SK-N-SH (cell line): ENCODE data around the gene ASPSCR1. TPM values are rescaled to one million over a fixed set of nuclear protein-coding genes. Genes with fewer than 3 reads are reported as not detected.

Experiments
- CTCF ChIA-PET: fragments of 300-600, 350-600 bp; formaldehyde crosslinking; extraction: SDS; loops from one replicate; lab custom pipeline; 2021; lab: Yijun Ruan, JAX
- POLR2A ChIA-PET: fragments of 350-600 bp; sonication (Branson Sonifier 250); formaldehyde crosslinking; extraction: SDS; loops from one replicate; lab custom pipeline; 2020; ENCODE audit warnings: antibody characterized with exemption, inconsistent platforms; lab: Yijun Ruan, JAX
- DNase-seq: peaks from one replicate; pipeline ENCODE4 v3.0.0; 2012
- H2AFZ ChIP-seq: fragments of 200-600 bp; sonication (generic); 2 replicates; pipeline ENCODE4 v1.8.1; 2016; ENCODE audit warnings: antibody characterized with exemption, mild to moderate bottlenecking, low read depth
- H3F3A ChIP-seq: fragments of 200-600 bp; sonication (generic); replicated peaks from 2 replicates; pipeline ENCODE3; 2016; ENCODE audit warnings: antibody characterized with exemption, mild to moderate bottlenecking; ENCODE audit not compliant: insufficient read depth
- H3K27ac ChIP-seq, 2 experiments: fragments of 200-500 bp in 1 of 2; fragments of 200-600 bp in 1 of 2; sonication (Bioruptor generic) in 1 of 2; sonication (generic), shearing (Covaris generic) in 1 of 2; 2 replicates each; pipeline versions ENCODE4 v1.5.1 to v1.6.1; 2014 to 2016; ENCODE audit warnings: low read depth in 2 of 2, inconsistent platforms in 1 of 2, low read length in 1 of 2, mild to moderate bottlenecking in 1 of 2, mixed read lengths in 1 of 2
- H3K27me3 ChIP-seq: fragments of 200-600 bp; sonication (generic), shearing (Covaris generic); 2 replicates; pipeline ENCODE4 v1.6.1; 2016; ENCODE audit warnings: mixed run types; ENCODE audit not compliant: insufficient read depth
- H3K36me3 ChIP-seq, 2 experiments: fragments of 200-500 bp in 1 of 2; fragments of 200-600 bp in 1 of 2; sonication (Bioruptor generic) in 1 of 2; sonication (generic) in 1 of 2; replicated peaks in 1 of 2; 2 replicates each; pipeline versions ENCODE3 to v1.5.1; 2014 to 2016; ENCODE audit warnings: low read length in 1 of 2, mild to moderate bottlenecking in 1 of 2; ENCODE audit not compliant: insufficient read depth in 2 of 2, control insufficient read depth in 1 of 2
- H3K4me1 ChIP-seq, 2 experiments: fragments of 200-500 bp in 1 of 2; fragments of 200-600 bp in 1 of 2; sonication (Bioruptor generic) in 1 of 2; sonication (generic), shearing (Covaris generic) in 1 of 2; 2 replicates each; pipeline versions ENCODE4 v1.5.1 to v1.6.1; 2014 to 2016; ENCODE audit warnings: low read depth in 1 of 2, low read length in 1 of 2, mixed run types in 1 of 2; ENCODE audit not compliant: insufficient read depth in 2 of 2, control insufficient read depth in 1 of 2
- H3K4me2 ChIP-seq: fragments of 200-600 bp; sonication (generic), shearing (Covaris generic); 2 replicates; pipeline ENCODE4 v1.6.1; 2017; ENCODE audit warnings: mixed run types
- H3K4me3 ChIP-seq, 2 experiments: fragments of 200-500 bp in 1 of 2; fragments of 200-600 bp in 1 of 2; sonication (Bioruptor generic) in 1 of 2; sonication (generic), shearing (Covaris generic) in 1 of 2; 2 replicates each; pipeline versions ENCODE4 v1.5.1 to v1.8.1; 2014 to 2016; ENCODE audit warnings: low read depth in 2 of 2, inconsistent platforms in 1 of 2, low read length in 1 of 2, mild to moderate bottlenecking in 1 of 2, mixed read lengths in 1 of 2, moderate library complexity in 1 of 2
- H3K79me2 ChIP-seq: fragments of 200-600 bp; sonication (generic); 2 replicates; pipeline ENCODE4 v1.8.1; 2017; ENCODE audit warnings: mild to moderate bottlenecking; ENCODE audit not compliant: insufficient read depth
- H3K9ac ChIP-seq: fragments of 200-600 bp; sonication (generic); 2 replicates; pipeline ENCODE4 v1.6.1; 2017; ENCODE audit warnings: mixed run types
- H3K9me2 ChIP-seq: fragments of 200-600 bp; sonication (generic); 2 replicates; pipeline ENCODE4 v1.6.1; 2017; ENCODE audit warnings: mixed run types
- H3K9me3 ChIP-seq: fragments of 200-600 bp; sonication (generic); 2 replicates; pipeline ENCODE4 v1.6.1; 2017; ENCODE audit warnings: mixed run types, mild to moderate bottlenecking, moderate library complexity
- H4K20me1 ChIP-seq: fragments of 200-600 bp; sonication (generic); 2 replicates; pipeline ENCODE4 v1.6.1; 2017; ENCODE audit warnings: mild to moderate bottlenecking, mixed run types; ENCODE audit not compliant: insufficient read depth
- CHD2 ChIP-seq: fragments of 150-350 bp; IDR thresholded peaks from 2 replicates; pipeline ENCODE4 v1.6.1; 2018; ENCODE audit warnings: low read length; ENCODE audit not compliant: partially characterized antibody
- ELF1 ChIP-seq: IDR thresholded peaks from 2 replicates; pipeline ENCODE4 v1.4.0; 2012
- EP300 ChIP-seq, 2 experiments: IDR thresholded peaks; 2 replicates each; pipeline versions ENCODE4 v1.4.0 to v1.6.1; 2012; ENCODE audit warnings: borderline replicate concordance in 1 of 2, low read depth in 1 of 2, low read length in 1 of 2
- FOXM1 ChIP-seq: IDR thresholded peaks from 2 replicates; pipeline ENCODE4 v1.4.0; 2012; ENCODE audit warnings: low read depth, mild to moderate bottlenecking
- GATA2 ChIP-seq: sonication (generic); formaldehyde crosslinking; IDR thresholded peaks from 2 replicates; pipeline ENCODE4 v1.5.0; 2020; ENCODE audit warnings: mild to moderate bottlenecking, missing genetic modification reagents
- JUND ChIP-seq: IDR thresholded peaks from 2 replicates; pipeline ENCODE4 v1.4.0; 2012
- MEF2A ChIP-seq: IDR thresholded peaks from 2 replicates; pipeline ENCODE4 v1.4.0; 2012; ENCODE audit warnings: low read depth, borderline replicate concordance
- MXI1 ChIP-seq: IDR thresholded peaks from 2 replicates; pipeline ENCODE4 v1.6.1; 2012; ENCODE audit warnings: mild to moderate bottlenecking, low read depth, low read length, improper control_type of control experiment
- NRF1 ChIP-seq: IDR thresholded peaks from 2 replicates; pipeline ENCODE4 v1.6.1; 2012; ENCODE audit warnings: low read depth, mild to moderate bottlenecking, low read length
- RAD21 ChIP-seq: IDR thresholded peaks from 2 replicates; pipeline ENCODE4 v1.6.1; 2012; ENCODE audit warnings: mild to moderate bottlenecking, low read length
- RCOR1 ChIP-seq: fragments of 150-350 bp; IDR thresholded peaks from 2 replicates; pipeline ENCODE4 v1.6.1; 2017; ENCODE audit warnings: antibody characterized with exemption, low read length
- RFX5 ChIP-seq: IDR thresholded peaks from 2 replicates; pipeline ENCODE4 v1.6.1; 2012; ENCODE audit warnings: mild to moderate bottlenecking, improper control_type of control experiment, low read length
- RXRA ChIP-seq: IDR thresholded peaks from 2 replicates; pipeline ENCODE4 v1.4.0; 2012; ENCODE audit warnings: low read depth, mild to moderate bottlenecking, borderline replicate concordance
- TAF1 ChIP-seq: IDR thresholded peaks from 2 replicates; pipeline ENCODE4 v1.6.1; 2012; ENCODE audit warnings: low read depth, mild to moderate bottlenecking, low read length, moderate library complexity, borderline replicate concordance
- TEAD4 ChIP-seq: IDR thresholded peaks from 2 replicates; pipeline ENCODE4 v1.4.0; 2012; ENCODE audit warnings: mild to moderate bottlenecking, borderline replicate concordance; ENCODE audit not compliant: insufficient read depth
- YY1 ChIP-seq: IDR thresholded peaks from 2 replicates; pipeline ENCODE4 v1.4.0; 2012; ENCODE audit warnings: low read depth, mild to moderate bottlenecking
- WGBS: methylation state at CpG from one replicate; pipeline ENCODE4 v1.1.6; 2017; ENCODE audit warnings: low lambda C conversion rate; 5-methylcytosine and 5-hydroxymethylcytosine counted together
- polyA plus RNA-seq, 3 experiments: library from polyadenylated mRNA; depleted of rRNA; stranded (reverse); fragments of >200 nt; gene quantifications; 2 replicates each; pipeline ENCODE4 v1.2.3, GENCODE V29; 2012
- TF ChIP-seq, protein P1 (sequence below): IDR thresholded peaks from 2 replicates; pipeline ENCODE4 v1.6.1; 2012; ENCODE audit warnings: mild to moderate bottlenecking, low read depth, low read length, moderate library complexity
- TF ChIP-seq, protein P2 (sequence below): IDR thresholded peaks from 2 replicates; pipeline ENCODE4 v1.4.0; 2012; ENCODE audit warnings: low read depth
- TF ChIP-seq, protein P3 (sequence below): IDR thresholded peaks from 2 replicates; pipeline ENCODE4 v1.4.0; 2012; ENCODE audit warnings: low read depth, borderline replicate concordance

ASPSCR1 gene
- polyA plus RNA-seq, 1 of the 3 experiments (the other 2 are of a cell fraction), result 36.2 TPM

DNA sequence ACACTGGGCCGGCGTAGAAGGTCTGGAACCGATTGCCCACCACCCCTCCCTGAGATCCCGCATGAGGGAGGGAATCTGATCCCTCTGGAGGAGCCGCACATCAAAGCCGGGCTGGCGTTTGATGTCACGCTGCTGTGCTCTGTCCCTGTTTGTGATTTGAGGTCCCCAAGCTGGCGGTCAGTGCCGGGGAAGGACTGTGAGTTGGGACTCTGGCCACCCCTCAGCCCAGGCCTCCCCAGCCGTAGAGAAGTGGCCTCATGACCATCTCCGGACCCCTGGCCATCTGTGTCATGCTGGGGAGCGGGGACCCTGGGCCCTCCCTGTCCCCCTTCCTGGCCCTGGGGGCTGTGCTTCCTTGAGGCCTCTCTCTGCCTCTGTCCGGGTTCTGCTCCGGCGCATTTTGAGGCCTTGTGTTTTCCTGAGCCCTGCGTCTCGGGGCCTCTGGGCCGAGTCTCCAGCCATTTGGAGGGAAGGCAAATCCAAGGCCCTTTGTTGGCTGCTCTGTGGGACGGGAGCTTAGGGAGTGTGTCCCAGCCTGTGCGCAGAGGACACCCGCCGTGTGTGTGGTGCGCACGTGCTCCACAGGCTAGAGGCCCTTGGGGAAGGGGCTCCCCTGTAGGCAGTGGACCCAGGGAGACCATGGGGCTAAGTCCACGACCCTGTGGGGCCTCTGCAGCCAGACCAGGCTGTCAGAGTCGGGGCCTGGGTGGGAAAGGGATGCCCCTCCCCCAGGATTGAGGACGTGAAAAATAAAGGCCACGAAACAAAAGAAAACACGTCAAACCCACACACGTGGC is 15.1 kb downstream of the ASPSCR1 start:
- Histone ChIP-seq H3K4me1 (peaks cover 0 to 25% of the 10 kb centered on the region in 2 experiments; a peak in 1 of 4 replicates), H3K27me3 (no peaks in the 10 kb centered on the region)
- no peak for TF ChIP-seq RXRA
- TF ChIP-seq, protein P1, sequence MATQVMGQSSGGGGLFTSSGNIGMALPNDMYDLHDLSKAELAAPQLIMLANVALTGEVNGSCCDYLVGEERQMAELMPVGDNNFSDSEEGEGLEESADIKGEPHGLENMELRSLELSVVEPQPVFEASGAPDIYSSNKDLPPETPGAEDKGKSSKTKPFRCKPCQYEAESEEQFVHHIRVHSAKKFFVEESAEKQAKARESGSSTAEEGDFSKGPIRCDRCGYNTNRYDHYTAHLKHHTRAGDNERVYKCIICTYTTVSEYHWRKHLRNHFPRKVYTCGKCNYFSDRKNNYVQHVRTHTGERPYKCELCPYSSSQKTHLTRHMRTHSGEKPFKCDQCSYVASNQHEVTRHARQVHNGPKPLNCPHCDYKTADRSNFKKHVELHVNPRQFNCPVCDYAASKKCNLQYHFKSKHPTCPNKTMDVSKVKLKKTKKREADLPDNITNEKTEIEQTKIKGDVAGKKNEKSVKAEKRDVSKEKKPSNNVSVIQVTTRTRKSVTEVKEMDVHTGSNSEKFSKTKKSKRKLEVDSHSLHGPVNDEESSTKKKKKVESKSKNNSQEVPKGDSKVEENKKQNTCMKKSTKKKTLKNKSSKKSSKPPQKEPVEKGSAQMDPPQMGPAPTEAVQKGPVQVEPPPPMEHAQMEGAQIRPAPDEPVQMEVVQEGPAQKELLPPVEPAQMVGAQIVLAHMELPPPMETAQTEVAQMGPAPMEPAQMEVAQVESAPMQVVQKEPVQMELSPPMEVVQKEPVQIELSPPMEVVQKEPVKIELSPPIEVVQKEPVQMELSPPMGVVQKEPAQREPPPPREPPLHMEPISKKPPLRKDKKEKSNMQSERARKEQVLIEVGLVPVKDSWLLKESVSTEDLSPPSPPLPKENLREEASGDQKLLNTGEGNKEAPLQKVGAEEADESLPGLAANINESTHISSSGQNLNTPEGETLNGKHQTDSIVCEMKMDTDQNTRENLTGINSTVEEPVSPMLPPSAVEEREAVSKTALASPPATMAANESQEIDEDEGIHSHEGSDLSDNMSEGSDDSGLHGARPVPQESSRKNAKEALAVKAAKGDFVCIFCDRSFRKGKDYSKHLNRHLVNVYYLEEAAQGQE, result no peak
- no peak for TF ChIP-seq JUND
- no peak for TF ChIP-seq NRF1
- no peak for TF ChIP-seq MXI1
- no peak for TF ChIP-seq RCOR1
- TF ChIP-seq, all 33 proteins: peak for 0
- Histone ChIP-seq H3K9me2 (no peaks in the 10 kb centered on the region), H3K4me2 (no peak overlapping the region), H3K9ac (no peak overlapping the region), H3F3A (no peaks in the 10 kb centered on the region), H3K79me2 (peaks cover 20% of the 10 kb centered on the region; the same call in 1 of the 2 replicates), H3K9me3 (no peaks in the 10 kb centered on the region), H3K4me3 (no peak overlapping the region), H3K36me3 (peaks cover 0 to 11% of the 10 kb centered on the region in 2 experiments), H3K27ac (peak overlapping the region in 1 of 2 experiments; percentile 91; a peak in 2 of 4 replicates), H2AFZ (no peak overlapping the region), H4K20me1 (no peaks in the 10 kb centered on the region; the same call in 1 of the 2 replicates)
- POLR2A ChIA-PET, result interaction anchor here (1.0 to 1.1 kb wide), 2 partner anchors 33 to 55 kb away, joined by 3 read pairs; no protein-coding TSS in a partner anchor
- peak; percentile 70 for DNase-seq
- CTCF ChIA-PET, result interaction anchor here (0.7 to 6.1 kb wide), 8 partner anchors 12 to 64 kb away, joined by 3 to 64 read pairs (median 6); partner anchors contain the start of genes CENPX, LRRC45, MAFG and NOTUM
- 90% methylated on average over 17 of the region's 31 CpGs for WGBS

DNA sequence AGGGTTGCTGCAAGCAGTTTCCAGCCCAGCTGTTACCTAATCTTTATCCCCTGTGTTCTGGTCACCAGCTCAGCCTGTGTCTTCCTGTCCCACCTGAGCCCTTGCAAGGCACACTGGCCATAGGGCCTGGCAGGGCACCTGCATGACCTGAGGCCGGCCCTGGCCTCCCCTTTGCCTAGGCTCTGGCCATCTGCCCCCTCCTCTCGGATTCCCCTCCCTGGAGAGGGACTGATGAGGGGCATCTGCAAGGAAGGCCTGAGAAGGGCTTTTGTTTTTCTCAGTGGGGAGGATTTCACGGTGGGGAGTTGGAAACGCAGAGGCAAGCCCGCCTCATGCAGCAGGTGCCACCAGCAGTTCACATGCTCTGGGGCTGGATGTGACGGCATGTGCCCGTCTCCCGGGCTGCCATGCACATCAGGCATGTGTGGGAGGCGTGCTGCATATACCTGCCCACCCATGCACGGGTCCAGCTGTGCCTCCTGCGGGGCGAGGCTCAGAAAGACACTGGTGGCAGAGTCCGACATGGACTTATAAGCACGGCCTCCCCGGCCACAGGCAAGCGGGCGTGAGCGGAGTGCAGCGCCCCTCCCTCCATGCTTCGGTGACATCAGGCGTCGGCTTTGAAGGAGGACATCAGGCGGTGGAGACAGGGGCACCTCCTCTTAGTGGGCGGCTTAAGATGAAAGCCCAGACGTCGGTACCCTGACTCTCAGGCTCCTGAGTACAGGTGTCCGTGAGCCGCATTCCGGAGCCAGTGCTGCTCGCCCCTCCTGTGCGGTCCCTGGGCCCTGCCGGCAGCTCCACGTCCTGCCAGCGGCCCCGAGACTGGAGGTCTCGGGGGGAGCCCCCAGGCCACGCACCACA is 16.5 kb downstream of the ASPSCR1 start:
- no peaks in the 10 kb centered on the region for H4K20me1 ChIP-seq
- H3K79me2 ChIP-seq, result peaks cover 12% of the 10 kb centered on the region; the same call in 1 of the 2 replicates
- H2AFZ ChIP-seq, result no peak overlapping the region
- H3K9ac ChIP-seq, result no peak overlapping the region
- ChIA-PET CTCF (interaction anchor here (5.9 to 6.3 kb wide), 2 partner anchors 27 to 33 kb away, joined by 43 to 56 read pairs; partner anchors contain the start of genes CENPX and NOTUM), POLR2A (no interaction called here)
- no peak overlapping the region for H3K27ac ChIP-seq
- H3F3A ChIP-seq, result no peaks in the 10 kb centered on the region
- H3K4me1 ChIP-seq, result peaks cover 0 to 25% of the 10 kb centered on the region in 2 experiments; a peak in 1 of 4 replicates
- no peak overlapping the region for H3K4me3 ChIP-seq
- no peaks in the 10 kb centered on the region for H3K27me3 ChIP-seq
- H3K4me2 ChIP-seq, result no peak overlapping the region
- H3K36me3 ChIP-seq, result peaks cover 0 to 11% of the 10 kb centered on the region in 2 experiments
- 97% methylated on average over 22 of the region's 37 CpGs for WGBS
- H3K9me3 ChIP-seq, result no peaks in the 10 kb centered on the region
- no peak for DNase-seq
- TF ChIP-seq FOXM1 (no peak), ELF1 (no peak), RFX5 (no peak), TAF1 (no peak), MEF2A (no peak), RAD21 (no peak), GATA2 (no peak), CHD2 (no peak), TEAD4 (no peak), YY1 (no peak), EP300 (IDR thresholded peaks at IDR 0.05; ENCODE audit: borderline replicate concordance in 1 of 2, low read depth in 1 of 2, low read length in 1 of 2) (no peak)
- TF ChIP-seq, protein P2, sequence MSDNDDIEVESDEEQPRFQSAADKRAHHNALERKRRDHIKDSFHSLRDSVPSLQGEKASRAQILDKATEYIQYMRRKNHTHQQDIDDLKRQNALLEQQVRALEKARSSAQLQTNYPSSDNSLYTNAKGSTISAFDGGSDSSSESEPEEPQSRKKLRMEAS, result no peak
- TF ChIP-seq, protein P3, sequence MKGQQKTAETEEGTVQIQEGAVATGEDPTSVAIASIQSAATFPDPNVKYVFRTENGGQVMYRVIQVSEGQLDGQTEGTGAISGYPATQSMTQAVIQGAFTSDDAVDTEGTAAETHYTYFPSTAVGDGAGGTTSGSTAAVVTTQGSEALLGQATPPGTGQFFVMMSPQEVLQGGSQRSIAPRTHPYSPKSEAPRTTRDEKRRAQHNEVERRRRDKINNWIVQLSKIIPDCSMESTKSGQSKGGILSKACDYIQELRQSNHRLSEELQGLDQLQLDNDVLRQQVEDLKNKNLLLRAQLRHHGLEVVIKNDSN, result no peak
- no peaks in the 10 kb centered on the region for H3K9me2 ChIP-seq
